Astrocyte of the cerebellum (primary cell): Measurements from ENCODE around the gene SMIM14.
"Not testable (repeated sequence)": the region's sequence is repeated elsewhere in the genome, so short reads cannot be mapped to it uniquely, and the experiment has no call there.

Experiments
- DNase-seq: peaks from one replicate; pipeline ENCODE4 v3.0.0-alpha.2; 2011; ENCODE audit warnings: low read depth
- H3K4me3 ChIP-seq: 2 replicates; pipeline ENCODE4 v1.5.1; 2011; ENCODE audit warnings: mild to moderate bottlenecking, low read depth, low read length, moderate library complexity
- CTCF ChIP-seq: IDR thresholded peaks from 2 replicates; pipeline ENCODE4 v1.5.1; 2012; ENCODE audit warnings: low read length, low read depth, moderate library complexity, mild to moderate bottlenecking; ENCODE audit errors: missing control alignments
- in situ Hi-C: cut with HindIII; loops from 2 replicates; pipeline ENCODE4 v1.10.0; 2017; ENCODE audit warnings: low sequenced_read_pairs

Gene SMIM14

GRCh38 chr4:39638354-39639239 lies at the start of gene SMIM14:
TSS of gene SMIM14 (minus strand) at chr4:39638865. CDS start at chr4:39605145, 33,720 bp downstream.
- TF ChIP-seq CTCF = no peak
- peak; percentile 93 for DNase-seq
- peak within 1 kb of the TSS; percentile 94 for H3K4me3 ChIP-seq
- in situ Hi-C loops = no loop called here

- in situ Hi-C loops = no loop called here
- TF ChIP-seq CTCF = no peak
- no peak overlapping the region for H3K4me3 ChIP-seq
- DNase-seq = no peak
Observed at GRCh38 chr4:39687014-39687413, 48.3 kb upstream of the SMIM14 start.

GRCh38 chr4:39685990-39686389 lies 47.3 kb upstream of the SMIM14 start:
- no peak for TF ChIP-seq CTCF
- in situ Hi-C loops = no loop called here

GRCh38 chr4:39682138-39682537 lies 43.5 kb upstream of the SMIM14 start:
- TF ChIP-seq CTCF = no peak
- DNase-seq = no peak
- no peak overlapping the region for H3K4me3 ChIP-seq
- in situ Hi-C loops = no loop called here

More at GRCh38 chr4:39685990-39686389, 47.3 kb upstream of the SMIM14 start:
- no peak overlapping the region for H3K4me3 ChIP-seq
- no peak for DNase-seq

GRCh38 chr4:39681003-39681402 lies 42.3 kb upstream of the SMIM14 start:
- DNase-seq, in situ Hi-C loops, H3K4me3 ChIP-seq: not testable (repeated sequence)

- H3K4me3 ChIP-seq, DNase-seq, in situ Hi-C loops: not testable (repeated sequence)
Observed at GRCh38 chr4:39675681-39676080, 37.0 kb upstream of the SMIM14 start.

GRCh38 chr4:39670296-39670695 lies 31.6 kb upstream of the SMIM14 start:
- in situ Hi-C loops, DNase-seq, H3K4me3 ChIP-seq: not testable (repeated sequence)

- no peak overlapping the region for H3K4me3 ChIP-seq
- TF ChIP-seq CTCF = no peak
- in situ Hi-C loops = no loop called here
- no peak for DNase-seq
Observed at GRCh38 chr4:39668887-39669286, 30.2 kb upstream of the SMIM14 start.
